GM12801 (cell line): ENCODE data around the gene PALM2AKAP2.

Source experiments
- TF ChIP-seq, protein P1 (sequence below): IDR thresholded peaks from one replicate; pipeline ENCODE4 v1.5.1; 2011; ENCODE audit warnings: control low read depth; ENCODE audit not compliant: insufficient read length; ENCODE audit errors: extremely low read depth

PALM2AKAP2 gene

DNA sequence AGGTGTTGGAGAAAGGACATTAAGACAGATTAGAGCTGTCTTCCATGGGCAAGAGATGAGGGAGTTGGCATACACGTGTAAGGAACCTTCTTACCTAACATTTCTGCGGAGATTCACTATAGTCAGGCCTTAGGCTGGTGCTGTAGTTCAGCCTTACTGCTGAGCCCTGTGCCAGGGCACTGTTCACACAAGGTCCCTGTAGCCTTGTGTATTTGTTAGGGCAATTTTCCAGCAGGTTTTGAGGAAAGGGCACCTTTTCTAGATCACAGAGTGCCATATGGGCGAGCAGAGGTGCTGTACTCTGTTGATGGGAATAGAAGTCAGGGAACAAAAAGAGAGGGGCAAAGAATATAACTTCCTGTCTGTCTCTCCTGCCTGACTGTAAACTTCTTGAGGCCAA is 15.6 kb downstream of the PALM2AKAP2 start:
- TF ChIP-seq, protein P1, sequence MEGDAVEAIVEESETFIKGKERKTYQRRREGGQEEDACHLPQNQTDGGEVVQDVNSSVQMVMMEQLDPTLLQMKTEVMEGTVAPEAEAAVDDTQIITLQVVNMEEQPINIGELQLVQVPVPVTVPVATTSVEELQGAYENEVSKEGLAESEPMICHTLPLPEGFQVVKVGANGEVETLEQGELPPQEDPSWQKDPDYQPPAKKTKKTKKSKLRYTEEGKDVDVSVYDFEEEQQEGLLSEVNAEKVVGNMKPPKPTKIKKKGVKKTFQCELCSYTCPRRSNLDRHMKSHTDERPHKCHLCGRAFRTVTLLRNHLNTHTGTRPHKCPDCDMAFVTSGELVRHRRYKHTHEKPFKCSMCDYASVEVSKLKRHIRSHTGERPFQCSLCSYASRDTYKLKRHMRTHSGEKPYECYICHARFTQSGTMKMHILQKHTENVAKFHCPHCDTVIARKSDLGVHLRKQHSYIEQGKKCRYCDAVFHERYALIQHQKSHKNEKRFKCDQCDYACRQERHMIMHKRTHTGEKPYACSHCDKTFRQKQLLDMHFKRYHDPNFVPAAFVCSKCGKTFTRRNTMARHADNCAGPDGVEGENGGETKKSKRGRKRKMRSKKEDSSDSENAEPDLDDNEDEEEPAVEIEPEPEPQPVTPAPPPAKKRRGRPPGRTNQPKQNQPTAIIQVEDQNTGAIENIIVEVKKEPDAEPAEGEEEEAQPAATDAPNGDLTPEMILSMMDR = no peak

DNA sequence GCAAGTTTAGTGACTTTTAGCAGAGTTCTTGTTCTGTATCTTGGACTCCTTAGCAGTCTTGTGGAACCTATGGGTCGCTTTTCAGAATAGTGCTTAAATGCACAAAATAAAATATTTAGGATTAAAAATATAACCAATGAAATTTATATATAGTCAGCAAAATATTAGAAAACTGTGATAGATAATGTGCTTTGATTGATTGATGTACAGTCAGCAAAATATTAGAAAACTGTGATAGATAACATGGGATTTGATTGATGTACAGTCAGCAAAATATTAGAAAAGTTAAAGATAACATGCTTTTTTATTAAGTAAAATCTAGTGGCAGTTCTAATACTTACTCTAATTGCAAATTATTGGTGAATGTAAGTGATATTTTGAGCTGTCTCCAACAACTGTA is 16.1 kb downstream of the PALM2AKAP2 start:
- TF ChIP-seq, protein P1 = no peak

DNA sequence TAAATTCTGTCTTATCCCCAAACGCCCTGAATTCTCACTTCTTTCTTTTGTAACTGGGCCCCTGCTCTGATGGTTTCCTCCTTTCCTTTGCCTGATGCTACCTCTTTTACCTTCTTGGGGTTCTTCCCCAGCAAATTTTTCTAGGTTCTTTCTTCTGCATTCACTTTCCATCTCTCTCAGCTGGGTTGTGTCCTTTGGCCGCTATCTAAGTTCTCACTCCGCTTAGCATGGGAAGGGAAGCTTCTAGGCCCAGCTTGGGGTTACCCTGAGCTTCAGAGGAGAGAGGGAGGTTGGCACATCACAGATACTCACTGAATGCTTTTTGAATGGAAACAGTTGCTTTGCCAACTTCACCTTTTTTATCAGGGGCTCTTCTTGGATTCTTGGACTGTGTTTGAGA is 17.0 kb downstream of the PALM2AKAP2 start:
- TF ChIP-seq, protein P1 = no peak

DNA sequence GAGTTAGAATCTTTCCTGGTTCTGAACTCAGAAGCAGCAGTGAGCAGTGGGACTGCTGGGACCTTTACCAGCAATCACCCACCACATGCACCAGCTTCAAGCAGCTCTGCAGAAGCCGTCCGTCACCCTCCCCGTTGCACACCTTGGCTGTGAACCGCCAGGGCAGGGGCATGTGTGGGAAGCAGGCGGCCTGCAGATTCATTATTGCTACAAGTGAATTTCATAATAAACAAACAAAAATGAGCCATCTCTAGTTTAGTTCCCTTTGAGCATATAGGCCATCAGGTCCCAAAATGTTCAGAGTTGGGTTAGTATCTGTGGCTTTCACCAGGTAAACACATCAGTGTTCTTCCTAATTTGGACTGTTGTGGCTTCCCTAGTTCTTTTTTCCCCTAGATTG is 17.5 kb downstream of the PALM2AKAP2 start:
- TF ChIP-seq, protein P1 = no peak

DNA sequence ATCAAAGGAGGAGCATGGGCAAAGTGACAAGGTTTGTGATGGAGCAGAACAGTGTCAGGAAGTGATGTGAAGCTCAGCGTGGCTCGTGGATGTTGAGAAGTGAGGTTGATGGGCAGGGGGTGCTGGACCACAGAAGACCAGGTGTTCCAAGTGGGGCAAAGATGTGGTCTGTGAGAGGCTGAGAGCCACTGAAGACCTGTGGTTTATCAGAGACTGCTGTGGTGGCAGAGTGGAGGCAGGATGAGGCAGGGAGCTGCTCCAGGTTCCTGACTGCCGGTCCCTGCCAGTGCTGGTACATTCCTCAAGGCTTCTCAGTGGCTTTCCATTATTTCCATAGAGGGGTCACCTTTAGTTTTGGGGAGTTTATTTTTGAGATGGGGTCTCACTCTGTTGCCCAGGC is 19.1 kb downstream of the PALM2AKAP2 start:
- TF ChIP-seq, protein P1 = no peak

DNA sequence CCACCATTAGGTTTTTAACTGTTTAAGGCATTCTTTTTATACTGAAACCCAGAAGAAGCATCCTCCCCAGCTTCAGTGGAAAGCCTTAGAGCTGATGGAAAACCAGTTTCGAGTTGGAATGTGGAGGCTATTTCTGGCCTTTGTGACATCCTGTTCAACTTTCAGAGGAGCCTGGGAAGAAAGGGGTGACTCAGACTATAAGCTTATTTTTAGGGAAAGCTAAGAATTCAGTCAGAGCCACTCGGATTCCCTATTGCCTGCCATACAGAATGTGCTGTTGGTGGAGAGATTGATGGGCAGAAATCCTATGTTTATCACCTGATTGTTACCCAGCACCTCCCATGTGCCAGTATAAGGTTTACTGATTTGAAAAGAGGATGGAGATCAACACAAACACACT is 19.8 kb downstream of the PALM2AKAP2 start:
- TF ChIP-seq, protein P1 = no peak

DNA sequence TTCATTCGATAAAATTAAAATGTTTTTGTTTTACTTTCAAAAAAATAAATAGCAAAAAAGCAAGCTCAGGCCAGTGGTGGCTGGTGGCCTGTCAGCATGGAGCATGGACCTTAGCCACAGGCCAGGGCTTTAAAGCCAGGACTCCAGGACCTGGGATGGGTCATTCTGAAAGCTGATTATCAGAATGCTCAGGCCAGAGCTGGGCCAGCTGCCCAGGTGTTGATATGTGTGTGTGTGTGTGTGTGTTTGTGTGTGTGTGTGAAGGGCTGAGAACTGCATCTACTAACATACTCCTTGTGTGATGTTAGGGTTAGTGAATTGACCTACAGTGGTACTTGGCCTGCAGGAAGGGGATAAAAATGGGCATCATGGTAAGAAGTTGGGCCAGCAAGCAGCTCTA is 21.5 kb downstream of the PALM2AKAP2 start:
- TF ChIP-seq, protein P1 = no peak

DNA sequence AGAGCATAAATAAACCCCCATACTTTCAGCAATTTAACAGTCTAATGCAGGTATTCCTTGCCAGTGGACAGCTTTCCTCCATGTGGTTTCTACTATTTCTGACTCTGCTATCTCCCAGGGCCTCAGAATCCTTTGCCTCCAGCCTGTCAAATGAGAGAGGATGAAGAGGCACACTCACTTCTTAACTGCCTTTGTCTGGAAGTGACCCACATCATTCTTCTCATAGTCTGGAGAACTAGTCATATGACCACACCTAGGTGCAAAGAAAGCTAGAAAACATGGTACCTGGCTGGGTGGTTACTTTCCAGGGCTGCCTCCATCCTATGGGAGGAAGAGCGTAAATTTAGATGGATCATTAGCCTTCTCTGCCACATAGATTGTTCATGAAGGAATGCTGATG is 22.5 kb downstream of the PALM2AKAP2 start:
- TF ChIP-seq, protein P1 = no peak
